NCI-H2107 treated with DMSO at 0.1 percent for 48 hours (cell line): ENCODE results near the gene KLK13.

Experiments used
- DNase-seq: peaks from one replicate; lab custom pipeline; 2025; ENCODE audit not compliant: unreplicated experiment; lab: John Stamatoyannopoulos, UW

Gene KLK13

DNA sequence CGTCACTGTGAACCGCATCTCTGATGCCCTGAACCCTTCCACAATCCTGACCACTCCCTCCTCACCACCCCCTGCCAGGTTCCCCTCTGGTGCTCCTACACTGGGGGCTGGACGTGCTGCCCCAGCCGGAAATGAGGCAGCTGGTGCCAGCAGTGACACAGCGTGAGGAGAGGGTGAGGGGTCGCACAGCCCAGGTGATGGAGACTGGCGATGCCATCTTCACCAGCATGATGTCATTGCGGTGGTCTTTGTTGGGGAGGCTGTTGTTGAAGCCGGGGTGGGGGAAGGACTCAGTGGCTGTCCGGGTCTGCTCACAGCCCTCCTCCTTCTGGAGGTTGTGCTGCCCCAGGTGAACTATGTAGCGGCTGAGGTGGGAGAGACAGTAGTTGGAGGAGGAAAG lies 40.9 kb downstream of the KLK13 start:
- no peak for DNase-seq

DNA sequence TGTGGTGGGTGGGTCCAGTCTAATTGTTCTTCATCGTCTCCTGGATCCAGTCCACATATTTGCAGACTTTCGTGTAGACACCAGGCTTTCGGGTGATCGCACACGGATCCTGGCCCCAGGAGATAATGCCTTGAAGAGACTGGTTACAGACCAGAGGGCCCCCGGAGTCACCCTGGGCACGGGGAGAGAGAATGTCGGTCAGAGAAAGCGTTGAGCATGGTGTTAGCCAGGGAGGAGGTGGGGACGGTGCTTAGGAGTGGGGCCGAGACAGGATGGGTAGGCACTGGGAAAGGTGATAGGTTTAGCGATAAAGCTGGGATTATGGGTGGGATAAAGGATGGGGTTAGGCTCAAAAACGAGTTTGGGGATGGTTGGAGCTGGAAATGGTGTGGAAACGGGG lies 42.4 kb downstream of the KLK13 start:
- no peak for DNase-seq

GRCh38 chr19:51020988-51021651 lies 43.8 kb downstream of the KLK13 start:
- DNase-seq: peak; percentile 65

GRCh38 chr19:51019544-51019925 lies 45.4 kb downstream of the KLK13 start, which contains the start of gene KLK10:
TSS of gene KLK10 (minus strand) at chr19:51019709. CDS start at chr19:51019130, 579 bp downstream.
- DNase-seq: no peak

DNA sequence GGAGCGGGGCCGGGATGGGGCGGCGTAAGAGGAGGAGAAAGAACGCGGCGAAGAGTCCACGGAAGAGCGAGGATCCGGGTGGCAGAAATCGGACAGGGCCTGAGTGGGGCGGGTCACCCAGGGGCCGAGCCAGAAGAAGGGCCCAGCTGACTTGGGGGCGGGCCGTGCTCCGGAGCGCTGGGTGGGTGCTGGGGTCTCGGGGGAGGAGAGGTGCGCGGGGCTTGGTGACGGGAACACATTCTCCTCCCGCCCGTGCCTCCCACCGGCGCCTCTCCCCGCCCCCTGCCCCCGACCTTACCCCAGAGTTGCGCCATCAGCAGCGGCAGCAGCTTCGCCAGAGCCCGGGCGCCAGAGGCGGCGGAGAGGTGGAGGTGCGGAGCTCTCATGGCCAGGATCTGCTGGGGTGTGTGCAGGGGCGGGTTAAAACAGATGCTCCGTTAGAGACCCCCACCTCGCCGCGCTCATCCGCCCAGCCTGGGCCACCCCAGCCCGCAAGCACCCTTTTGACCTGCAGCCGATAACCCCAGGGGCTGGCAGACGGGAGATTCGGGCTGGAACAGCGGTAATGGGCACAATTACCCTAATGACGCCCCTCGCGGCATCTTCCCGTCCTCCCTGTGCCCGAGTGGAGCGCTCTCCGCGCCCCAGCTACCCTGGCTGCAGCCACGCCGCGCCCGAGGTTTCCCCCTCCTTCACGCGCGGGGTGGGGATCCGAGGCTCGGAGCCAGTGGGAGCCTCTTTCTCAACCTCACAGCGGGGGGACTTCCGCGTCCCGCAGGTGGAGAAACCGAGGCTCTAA lies 45.9 kb downstream of the KLK13 start:
- no peak for DNase-seq

- peak; percentile 29 for DNase-seq
These were observed 47.9 kb downstream of the KLK13 start for GRCh38 chr19:51016798-51017683.

DNA sequence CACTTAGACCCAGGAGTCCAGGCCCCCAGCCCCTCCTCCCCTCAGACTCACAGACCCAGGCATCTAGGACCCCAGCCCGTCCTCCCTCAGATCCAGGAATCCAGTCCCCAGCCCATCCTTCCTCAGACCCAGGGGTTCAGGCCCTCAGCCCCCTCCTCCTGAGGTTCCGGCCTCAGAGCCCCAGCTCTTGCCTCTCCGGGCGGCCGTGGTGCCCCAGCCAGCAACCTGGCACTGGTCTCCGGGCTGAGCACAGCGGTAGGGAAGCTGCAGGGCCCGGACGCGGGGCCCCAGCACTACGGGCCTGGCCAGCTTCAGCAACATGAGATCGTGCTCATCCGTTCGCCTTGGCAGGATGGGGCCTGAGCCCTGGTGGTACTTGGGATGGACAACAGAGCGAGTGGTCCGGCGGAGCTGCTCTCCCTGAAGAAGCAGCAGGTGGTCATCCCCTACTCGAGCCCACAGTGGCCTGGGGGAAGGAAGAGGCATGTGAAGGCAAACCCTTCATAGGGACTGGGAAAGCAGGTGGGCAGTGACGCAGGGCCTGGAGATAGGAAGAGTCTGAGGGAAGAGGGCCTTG lies 49.1 kb downstream of the KLK13 start:
- DNase-seq: no peak

- no peak for DNase-seq
These were observed 50.6 kb downstream of the KLK13 start for GRCh38 chr19:51014242-51014641.

DNA sequence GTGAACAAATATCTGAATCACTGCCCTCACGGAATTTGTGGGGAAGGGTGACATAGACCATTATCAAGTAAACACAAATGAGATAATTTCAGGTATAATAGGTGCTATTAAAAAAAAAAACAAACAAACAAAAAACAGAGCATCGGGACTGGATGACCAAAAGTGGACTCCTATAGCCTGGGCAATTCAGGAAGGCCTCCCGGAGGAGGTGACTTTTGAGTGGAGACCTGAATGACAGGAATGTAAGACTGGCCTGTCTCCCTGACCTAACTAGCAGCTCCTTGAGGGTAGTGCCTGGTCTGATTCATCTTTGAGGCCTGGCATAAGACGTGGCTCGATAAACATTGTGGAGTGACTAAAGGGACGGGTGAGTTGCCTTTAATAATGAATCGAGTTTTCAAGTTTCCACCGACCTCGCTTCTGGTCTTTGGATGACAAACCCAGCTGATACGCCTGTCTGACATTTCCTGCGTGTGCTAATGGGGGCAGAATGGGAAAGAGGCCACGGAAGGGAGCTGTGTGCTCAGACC lies 52.2 kb downstream of the KLK13 start:
- DNase-seq: no peak

GRCh38 chr19:51010066-51010795 lies 54.7 kb downstream of the KLK13 start:
- DNase-seq: no peak

DNA sequence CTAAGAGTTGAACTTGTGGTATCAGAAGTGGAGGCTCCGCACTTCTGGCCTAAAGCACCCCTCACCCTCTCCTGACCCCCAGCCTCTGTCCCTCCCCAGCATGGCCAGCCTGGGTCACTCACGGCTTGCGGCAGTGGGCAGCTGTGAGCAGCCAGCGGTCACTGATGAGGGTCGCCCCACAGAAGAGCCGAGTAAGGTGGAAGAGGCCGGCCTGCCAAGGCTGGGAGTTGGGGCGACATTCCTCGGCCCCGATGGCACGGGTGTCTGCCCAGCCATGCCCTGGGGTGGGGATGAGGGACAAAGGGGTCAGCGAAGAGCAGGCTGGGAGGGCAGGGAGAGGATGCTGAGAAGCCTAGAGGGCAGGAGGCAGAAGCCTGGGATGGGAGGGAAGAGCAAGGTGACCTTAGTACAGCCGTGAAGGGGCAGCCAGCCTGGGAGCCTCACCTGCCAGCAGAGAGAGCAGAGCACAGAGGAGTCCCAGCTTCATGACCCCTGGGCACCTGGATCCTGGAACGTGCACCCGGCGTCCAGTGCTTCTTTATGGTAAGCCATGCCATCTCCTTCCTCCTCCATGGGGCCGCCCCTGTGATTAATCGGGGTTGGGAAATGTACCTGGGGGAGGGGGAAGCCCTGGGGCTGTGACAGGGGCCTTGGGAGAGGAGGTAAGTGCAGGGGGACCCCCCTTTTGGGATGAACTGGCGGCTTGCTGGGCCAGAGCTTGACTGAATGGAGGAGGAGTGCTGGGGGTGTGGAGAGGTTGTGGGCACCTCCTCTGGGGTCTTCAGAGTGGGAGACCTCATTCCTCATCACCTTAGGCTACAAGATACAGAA lies 55.6 kb downstream of the KLK13 start:
- no peak for DNase-seq

- DNase-seq: no peak
These were observed 57.4 kb downstream of the KLK13 start for GRCh38 chr19:51007488-51007887.

DNA sequence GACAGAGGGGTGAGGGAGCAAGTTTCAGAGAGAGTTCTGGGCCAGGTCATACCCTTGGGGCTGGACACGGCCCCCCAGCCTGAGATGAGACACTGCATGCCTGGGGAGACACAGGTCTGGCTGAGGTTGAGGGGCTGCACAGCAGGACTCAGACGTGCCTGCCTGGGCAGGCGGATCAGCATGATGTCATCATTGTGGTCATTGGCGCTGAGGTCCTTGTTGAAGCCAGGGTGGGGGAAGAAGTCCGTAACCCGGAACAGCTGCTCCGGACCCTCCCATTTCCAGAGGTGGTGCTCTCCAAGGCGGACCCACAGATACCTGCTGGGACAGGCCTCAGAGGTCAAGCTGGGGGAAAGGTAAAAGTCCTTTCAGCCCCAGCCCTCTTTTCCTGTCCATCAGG lies 58.5 kb downstream of the KLK13 start:
- no peak for DNase-seq
